GM12878 (cell line): ENCODE measurements around the gene CYB5R3. TPM values are rescaled to one million over a fixed set of nuclear protein-coding genes. Genes with fewer than 3 reads are reported as not detected.

ENCODE experiments used
- ATAC-seq: fragments of 200-7000 bp; cut with Tn5 transposase; 3 replicates; pipeline ENCODE4 v1.9.1; 2020; ENCODE audit warnings: mild to moderate bottlenecking, moderate library complexity
- BruUV-seq: library from RNA; stranded (reverse); fragments of 400-500 nt; replicated peaks from 2 replicates; lab custom pipeline; 2021; lab: Mats Ljungman, UMichigan
- CTCF ChIA-PET: fragments of 300-600 bp; sonication (Branson Sonifier 250); formaldehyde crosslinking; extraction: SDS; loops from one replicate; lab custom pipeline; 2021; ENCODE audit warnings: inconsistent platforms; lab: Yijun Ruan, JAX
- POLR2A ChIA-PET: fragments of 350-600 bp; formaldehyde crosslinking; extraction: SDS; loops from one replicate; lab custom pipeline; 2021; ENCODE audit warnings: inconsistent platforms; lab: Charles Lee
- RAD21 ChIA-PET: fragments of 300-600 bp; sonication (Branson Sonifier 250); formaldehyde crosslinking; loops from one replicate; lab custom pipeline; 2023; ENCODE audit warnings: antibody characterized with exemption; ENCODE audit not compliant: unreplicated experiment; lab: Charles Lee
- SMC1A ChIA-PET: fragments of 300-600 bp; sonication (Branson Sonifier 250); formaldehyde crosslinking; loops from one replicate; lab custom pipeline; 2023; ENCODE audit not compliant: unreplicated experiment, uncharacterized antibody; lab: Charles Lee
- DNase-seq: peaks from one replicate; pipeline ENCODE4 v3.0.0-alpha.2; 2011; ENCODE audit warnings: low read depth, low spot score
- FAIRE-seq: peaks from 3 replicates; lab custom pipeline; 2011; peaks lifted over from hg19 to GRCh38; lab: Jason Lieb, UNC
- H2AFZ ChIP-seq: 2 replicates; pipeline ENCODE4 v1.6.0; 2011; ENCODE audit warnings: low read depth, low read length, control low read depth; ENCODE audit not compliant: control insufficient read depth
- H3K27ac ChIP-seq: 2 replicates; pipeline ENCODE4 v1.5.1; 2011; ENCODE audit warnings: control low read depth; ENCODE audit not compliant: control insufficient read depth, insufficient read depth
- H3K27me3 ChIP-seq, 2 experiments: replicated peaks in 1 of 2; 2 replicates each; pipeline versions ENCODE4 v1.6.0 to v1.6.1; 2011; ENCODE audit warnings: low read length in 1 of 2; ENCODE audit not compliant: control insufficient read depth in 2 of 2, insufficient read depth in 2 of 2
- H3K36me3 ChIP-seq, 2 experiments: 2 replicates each; pipeline ENCODE4 v1.5.1; 2011; ENCODE audit warnings: low read length in 1 of 2; ENCODE audit not compliant: control insufficient read depth in 2 of 2, insufficient read depth in 2 of 2
- H3K4me1 ChIP-seq: 2 replicates; pipeline ENCODE4 v1.6.1; 2011; ENCODE audit warnings: mild to moderate bottlenecking, low read length, moderate library complexity, mixed read lengths; ENCODE audit not compliant: control insufficient read depth, insufficient read depth
- H3K4me2 ChIP-seq: 2 replicates; pipeline ENCODE4 v1.6.0; 2011; ENCODE audit warnings: control low read depth; ENCODE audit not compliant: control insufficient read depth, insufficient read depth
- H3K4me3 ChIP-seq: fragments of 200-600 bp; sonication (generic); 2 replicates; pipeline ENCODE4 v1.5.1; 2016
- H3K79me2 ChIP-seq: 2 replicates; pipeline ENCODE4 v1.6.0; 2011; ENCODE audit warnings: low read length; ENCODE audit not compliant: control insufficient read depth, insufficient read depth
- H3K9ac ChIP-seq: 2 replicates; pipeline ENCODE4 v1.8.0; 2011; ENCODE audit warnings: low read length, control low read depth, mixed read lengths; ENCODE audit not compliant: control insufficient read depth, insufficient read depth
- H3K9me3 ChIP-seq: replicated peaks from 3 replicates; pipeline ENCODE4 v1.5.1; 2011; ENCODE audit warnings: mild to moderate bottlenecking, low read length; ENCODE audit not compliant: control insufficient read depth, insufficient read depth
- H4K20me1 ChIP-seq: 2 replicates; pipeline ENCODE4 v1.6.0; 2011; ENCODE audit not compliant: control insufficient read depth, insufficient read depth
- E4F1 ChIP-seq: fragments of 450-650 bp; IDR thresholded peaks from 2 replicates; pipeline ENCODE4 v1.6.1; 2018; ENCODE audit warnings: borderline replicate concordance, mild to moderate bottlenecking; ENCODE audit not compliant: partially characterized antibody
- FOXK2 ChIP-seq: fragments of 450-650 bp; IDR thresholded peaks from 2 replicates; pipeline ENCODE4 v1.6.1; 2017; ENCODE audit warnings: mild to moderate bottlenecking, moderate library complexity
- KLF5 ChIP-seq: fragments of 450-650 bp; IDR thresholded peaks from 2 replicates; pipeline ENCODE4 v1.6.1; 2014; ENCODE audit warnings: mild to moderate bottlenecking; ENCODE audit not compliant: partially characterized antibody
- MYB ChIP-seq: fragments of 150-350 bp; IDR thresholded peaks from 2 replicates; pipeline ENCODE4 v1.6.1; 2014; ENCODE audit warnings: mild to moderate bottlenecking, low read depth, low read length, borderline replicate concordance
- SMAD5 ChIP-seq: IDR thresholded peaks from 2 replicates; pipeline ENCODE4 v1.6.1; 2016; ENCODE audit warnings: antibody characterized with exemption, low read depth
- YY1 ChIP-seq: IDR thresholded peaks from 2 replicates; pipeline ENCODE4 v1.6.1; 2011; ENCODE audit warnings: low read depth, mild to moderate bottlenecking, low read length
- ZBED1 ChIP-seq: IDR thresholded peaks from 2 replicates; pipeline ENCODE4 v1.6.1; 2016; ENCODE audit warnings: borderline replicate concordance
- ZBTB33 ChIP-seq: fragments of 450-650 bp; IDR thresholded peaks from 2 replicates; pipeline ENCODE4 v1.6.1; 2017; ENCODE audit warnings: mild to moderate bottlenecking
- ZNF274 ChIP-seq: IDR thresholded peaks from one replicate; pipeline ENCODE4 v1.8.0; 2011; ENCODE audit not compliant: insufficient read length, insufficient read depth
- WGBS: methylation state at CpG from one replicate; pipeline ENCODE4 v1.1.6; 2016; ENCODE audit warnings: low lambda C conversion rate; ENCODE audit not compliant: insufficient replicate concordance, insufficient coverage; ENCODE audit errors: missing lambda C conversion rate; 5-methylcytosine and 5-hydroxymethylcytosine counted together
- in situ Hi-C: fragments of 300-500 bp; cut with MboI; formaldehyde crosslinking; loops from 9 replicates; pipeline ENCODE4 v1.14.3; 2018; ENCODE audit warnings: mixed read lengths
- intact Hi-C: fragments of 100-400 bp; cut with micrococcal nuclease; formaldehyde crosslinking; loops from one replicate; pipeline ENCODE4 v1.14.2; 2022; ENCODE audit not compliant: unreplicated experiment
- polyA plus RNA-seq, 11 experiments: library from polyadenylated mRNA; depleted of rRNA in 4 of 11; unstranded in 6 of 11; stranded (reverse) in 5 of 11; fragments of >200 nt; fragmentation: Nextera tagmentation in 4 of 11; fragmentation: Illumina TruSeq in 1 of 11; extraction: Ambion mirVana in 4 of 11; extraction: Trizol in 1 of 11; gene quantifications; 1 replicate in 1 of 11; 2 replicates in 10 of 11; pipeline versions ENCODE4 v1.2.1 to v1.2.3, GENCODE V29; 2011 to 2016; ENCODE audit warnings: inconsistent platforms in 2 of 11, missing spikeins in 2 of 11, low read depth in 1 of 11
- total RNA-seq, 4 experiments: library from RNA; depleted of rRNA in 3 of 4; stranded (reverse); fragments of >200 nt in 3 of 4; fragmentation: Illumina TruSeq in 1 of 4; extraction: Trizol in 1 of 4; gene quantifications; 2 replicates each; pipeline versions ENCODE4 v1.2.1 to v1.2.3, GENCODE V29; 2013 to 2021
- TF ChIP-seq, protein P1 (sequence below): IDR thresholded peaks from 2 replicates; pipeline ENCODE4 v1.6.1; 2012; ENCODE audit warnings: low read depth, low read length, improper control_type of control experiment
- TF ChIP-seq, protein P2 (sequence below): fragments of 450-650 bp; IDR thresholded peaks from 2 replicates; pipeline ENCODE4 v1.6.1; 2017; ENCODE audit warnings: mild to moderate bottlenecking, moderate library complexity
- TF ChIP-seq, protein P3 (sequence below): fragments of 150-350 bp; IDR thresholded peaks from 2 replicates; pipeline ENCODE4 v1.6.1; 2014; ENCODE audit warnings: mild to moderate bottlenecking, low read depth, low read length

CYB5R3 gene
- total and polyA plus RNA-seq, 10 of the 15 experiments (the other 5 are each of a cell fraction or from before 2014, with no cell fraction given) = 2.0 to 119 (median 67.8) TPM

DNA sequence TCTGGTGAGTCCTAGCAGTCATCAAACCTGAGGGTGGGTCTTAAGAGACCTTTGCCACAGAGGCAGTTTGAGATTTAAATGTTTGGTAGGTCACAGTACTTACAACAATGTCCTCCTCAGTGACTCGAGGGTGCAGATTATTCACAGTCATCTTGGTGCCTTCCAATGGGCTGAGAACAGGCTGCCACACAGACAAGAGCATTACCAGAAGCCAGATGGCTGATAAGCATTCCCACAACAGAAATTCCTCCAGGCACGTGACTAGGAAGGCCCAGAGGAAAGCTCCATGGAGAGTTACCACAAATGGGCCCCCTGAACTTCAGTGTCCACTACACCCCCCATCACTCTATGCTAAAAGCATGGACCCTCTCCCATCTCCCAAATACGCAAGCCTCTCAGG is 53.8 kb downstream of the CYB5R3 start (continued):
- no peak for TF ChIP-seq KLF5
- TF ChIP-seq FOXK2 = no peak
- TF ChIP-seq ZBED1 = no peak
- no peak for TF ChIP-seq ZBTB33

DNA sequence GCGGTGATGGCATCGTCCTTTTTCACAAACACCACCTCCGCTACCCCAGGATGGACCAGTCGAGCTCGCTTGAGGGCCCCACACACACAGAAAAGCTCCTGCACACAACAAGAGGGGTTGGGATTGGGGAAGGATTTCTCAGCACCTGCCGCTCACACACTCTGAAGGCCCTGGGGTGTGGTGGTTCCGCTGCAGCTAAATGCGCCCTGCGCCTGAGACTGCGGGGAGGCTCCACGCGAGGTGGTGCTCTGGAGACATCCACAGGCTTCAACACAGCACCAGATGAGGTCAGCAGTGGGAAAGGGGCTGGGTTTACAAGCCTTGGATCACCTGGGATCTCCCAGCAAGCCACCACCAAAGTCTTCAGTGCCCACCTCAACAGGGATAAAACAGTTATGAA is 57.2 kb downstream of the CYB5R3 start:
- intact Hi-C loops (no loop called here), in situ Hi-C loops (no loop called here)
- peaks cover 2% of the 10 kb centered on the region; the same call in 1 of the 2 replicates for H3K4me1 ChIP-seq
- H3K4me3 ChIP-seq = no peak overlapping the region
- no TSS peak for BruUV-seq
- no peaks in the 10 kb centered on the region for H3K9me3 ChIP-seq
- H3K9ac ChIP-seq = no peak overlapping the region
- ChIA-PET SMC1A (no interaction called here), POLR2A (no interaction called here), CTCF (interaction anchor here (0.6 kb wide), 1 partner anchor 95 kb away, joined by 3 read pairs; no protein-coding TSS in a partner anchor), RAD21 (no interaction called here)
- H3K36me3 ChIP-seq = peaks cover 34 to 52% of the 10 kb centered on the region in 2 experiments
- DNase-seq (no peak), ATAC-seq (no peak), FAIRE-seq (no peak)
- WGBS = 97% methylated on average over 12 of the region's 12 CpGs
- no peaks in the 10 kb centered on the region for H4K20me1 ChIP-seq
- H3K27me3 ChIP-seq = no peaks in the 10 kb centered on the region
- no peak overlapping the region for H2AFZ ChIP-seq
- no peaks in the 10 kb centered on the region for H3K79me2 ChIP-seq
- H3K27ac ChIP-seq = no peak overlapping the region
- no peak overlapping the region for H3K4me2 ChIP-seq
- TF ChIP-seq ZNF274 = no peak
- TF ChIP-seq, protein P1, sequence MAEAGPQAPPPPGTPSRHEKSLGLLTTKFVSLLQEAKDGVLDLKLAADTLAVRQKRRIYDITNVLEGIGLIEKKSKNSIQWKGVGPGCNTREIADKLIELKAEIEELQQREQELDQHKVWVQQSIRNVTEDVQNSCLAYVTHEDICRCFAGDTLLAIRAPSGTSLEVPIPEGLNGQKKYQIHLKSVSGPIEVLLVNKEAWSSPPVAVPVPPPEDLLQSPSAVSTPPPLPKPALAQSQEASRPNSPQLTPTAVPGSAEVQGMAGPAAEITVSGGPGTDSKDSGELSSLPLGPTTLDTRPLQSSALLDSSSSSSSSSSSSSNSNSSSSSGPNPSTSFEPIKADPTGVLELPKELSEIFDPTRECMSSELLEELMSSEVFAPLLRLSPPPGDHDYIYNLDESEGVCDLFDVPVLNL = no peak
- no peak for TF ChIP-seq SMAD5
- no peak for TF ChIP-seq E4F1
- TF ChIP-seq YY1 = no peak
- TF ChIP-seq, protein P2, sequence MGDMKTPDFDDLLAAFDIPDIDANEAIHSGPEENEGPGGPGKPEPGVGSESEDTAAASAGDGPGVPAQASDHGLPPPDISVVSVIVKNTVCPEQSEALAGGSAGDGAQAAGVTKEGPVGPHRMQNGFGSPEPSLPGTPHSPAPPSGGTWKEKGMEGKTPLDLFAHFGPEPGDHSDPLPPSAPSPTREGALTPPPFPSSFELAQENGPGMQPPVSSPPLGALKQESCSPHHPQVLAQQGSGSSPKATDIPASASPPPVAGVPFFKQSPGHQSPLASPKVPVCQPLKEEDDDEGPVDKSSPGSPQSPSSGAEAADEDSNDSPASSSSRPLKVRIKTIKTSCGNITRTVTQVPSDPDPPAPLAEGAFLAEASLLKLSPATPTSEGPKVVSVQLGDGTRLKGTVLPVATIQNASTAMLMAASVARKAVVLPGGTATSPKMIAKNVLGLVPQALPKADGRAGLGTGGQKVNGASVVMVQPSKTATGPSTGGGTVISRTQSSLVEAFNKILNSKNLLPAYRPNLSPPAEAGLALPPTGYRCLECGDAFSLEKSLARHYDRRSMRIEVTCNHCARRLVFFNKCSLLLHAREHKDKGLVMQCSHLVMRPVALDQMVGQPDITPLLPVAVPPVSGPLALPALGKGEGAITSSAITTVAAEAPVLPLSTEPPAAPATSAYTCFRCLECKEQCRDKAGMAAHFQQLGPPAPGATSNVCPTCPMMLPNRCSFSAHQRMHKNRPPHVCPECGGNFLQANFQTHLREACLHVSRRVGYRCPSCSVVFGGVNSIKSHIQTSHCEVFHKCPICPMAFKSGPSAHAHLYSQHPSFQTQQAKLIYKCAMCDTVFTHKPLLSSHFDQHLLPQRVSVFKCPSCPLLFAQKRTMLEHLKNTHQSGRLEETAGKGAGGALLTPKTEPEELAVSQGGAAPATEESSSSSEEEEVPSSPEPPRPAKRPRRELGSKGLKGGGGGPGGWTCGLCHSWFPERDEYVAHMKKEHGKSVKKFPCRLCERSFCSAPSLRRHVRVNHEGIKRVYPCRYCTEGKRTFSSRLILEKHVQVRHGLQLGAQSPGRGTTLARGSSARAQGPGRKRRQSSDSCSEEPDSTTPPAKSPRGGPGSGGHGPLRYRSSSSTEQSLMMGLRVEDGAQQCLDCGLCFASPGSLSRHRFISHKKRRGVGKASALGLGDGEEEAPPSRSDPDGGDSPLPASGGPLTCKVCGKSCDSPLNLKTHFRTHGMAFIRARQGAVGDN = no peak
- TF ChIP-seq, protein P3, sequence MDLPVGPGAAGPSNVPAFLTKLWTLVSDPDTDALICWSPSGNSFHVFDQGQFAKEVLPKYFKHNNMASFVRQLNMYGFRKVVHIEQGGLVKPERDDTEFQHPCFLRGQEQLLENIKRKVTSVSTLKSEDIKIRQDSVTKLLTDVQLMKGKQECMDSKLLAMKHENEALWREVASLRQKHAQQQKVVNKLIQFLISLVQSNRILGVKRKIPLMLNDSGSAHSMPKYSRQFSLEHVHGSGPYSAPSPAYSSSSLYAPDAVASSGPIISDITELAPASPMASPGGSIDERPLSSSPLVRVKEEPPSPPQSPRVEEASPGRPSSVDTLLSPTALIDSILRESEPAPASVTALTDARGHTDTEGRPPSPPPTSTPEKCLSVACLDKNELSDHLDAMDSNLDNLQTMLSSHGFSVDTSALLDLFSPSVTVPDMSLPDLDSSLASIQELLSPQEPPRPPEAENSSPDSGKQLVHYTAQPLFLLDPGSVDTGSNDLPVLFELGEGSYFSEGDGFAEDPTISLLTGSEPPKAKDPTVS = no peak
- TF ChIP-seq MYB = no peak
